Suprapubic skin (tissue), 3 donors: ENCODE data around the gene ITGA1.

ENCODE experiments used
- POLR2A ChIP-seq, 2 donors: fragments of 450-650 bp; IDR thresholded peaks; one replicate each; pipeline ENCODE4 v1.6.1; 2017; ENCODE audit warnings: antibody characterized with exemption in 2 of 2, mild to moderate bottlenecking in 2 of 2, moderate library complexity in 2 of 2
- TF ChIP-seq, protein P1 (sequence below), 2 donors: fragments of 200-600 bp in 1 of 2; fragments of 450-650 bp in 1 of 2; sonication (generic) in 1 of 2; IDR thresholded peaks; one replicate each; pipeline ENCODE4 v1.5.1; 2016 to 2019; ENCODE audit warnings: antibody characterized with exemption in 2 of 2, mild to moderate bottlenecking in 1 of 2, moderate library complexity in 1 of 2

GRCh38 chr5:52746539-52746938, 41.2 kb upstream of the ITGA1 start:
- TF ChIP-seq, protein P1, sequence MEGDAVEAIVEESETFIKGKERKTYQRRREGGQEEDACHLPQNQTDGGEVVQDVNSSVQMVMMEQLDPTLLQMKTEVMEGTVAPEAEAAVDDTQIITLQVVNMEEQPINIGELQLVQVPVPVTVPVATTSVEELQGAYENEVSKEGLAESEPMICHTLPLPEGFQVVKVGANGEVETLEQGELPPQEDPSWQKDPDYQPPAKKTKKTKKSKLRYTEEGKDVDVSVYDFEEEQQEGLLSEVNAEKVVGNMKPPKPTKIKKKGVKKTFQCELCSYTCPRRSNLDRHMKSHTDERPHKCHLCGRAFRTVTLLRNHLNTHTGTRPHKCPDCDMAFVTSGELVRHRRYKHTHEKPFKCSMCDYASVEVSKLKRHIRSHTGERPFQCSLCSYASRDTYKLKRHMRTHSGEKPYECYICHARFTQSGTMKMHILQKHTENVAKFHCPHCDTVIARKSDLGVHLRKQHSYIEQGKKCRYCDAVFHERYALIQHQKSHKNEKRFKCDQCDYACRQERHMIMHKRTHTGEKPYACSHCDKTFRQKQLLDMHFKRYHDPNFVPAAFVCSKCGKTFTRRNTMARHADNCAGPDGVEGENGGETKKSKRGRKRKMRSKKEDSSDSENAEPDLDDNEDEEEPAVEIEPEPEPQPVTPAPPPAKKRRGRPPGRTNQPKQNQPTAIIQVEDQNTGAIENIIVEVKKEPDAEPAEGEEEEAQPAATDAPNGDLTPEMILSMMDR (IDR thresholded peaks at IDR 0.05): no peak
- no peak for TF ChIP-seq POLR2A (IDR thresholded peaks at IDR 0.05)
